GM12801 (cell line): ENCODE results near the gene GPR42.

Source experiments
- TF ChIP-seq, protein P1 (sequence below): IDR thresholded peaks from one replicate; pipeline ENCODE4 v1.5.1; 2011; ENCODE audit warnings: control low read depth; ENCODE audit not compliant: insufficient read length; ENCODE audit errors: extremely low read depth

The GPR42 gene

DNA sequence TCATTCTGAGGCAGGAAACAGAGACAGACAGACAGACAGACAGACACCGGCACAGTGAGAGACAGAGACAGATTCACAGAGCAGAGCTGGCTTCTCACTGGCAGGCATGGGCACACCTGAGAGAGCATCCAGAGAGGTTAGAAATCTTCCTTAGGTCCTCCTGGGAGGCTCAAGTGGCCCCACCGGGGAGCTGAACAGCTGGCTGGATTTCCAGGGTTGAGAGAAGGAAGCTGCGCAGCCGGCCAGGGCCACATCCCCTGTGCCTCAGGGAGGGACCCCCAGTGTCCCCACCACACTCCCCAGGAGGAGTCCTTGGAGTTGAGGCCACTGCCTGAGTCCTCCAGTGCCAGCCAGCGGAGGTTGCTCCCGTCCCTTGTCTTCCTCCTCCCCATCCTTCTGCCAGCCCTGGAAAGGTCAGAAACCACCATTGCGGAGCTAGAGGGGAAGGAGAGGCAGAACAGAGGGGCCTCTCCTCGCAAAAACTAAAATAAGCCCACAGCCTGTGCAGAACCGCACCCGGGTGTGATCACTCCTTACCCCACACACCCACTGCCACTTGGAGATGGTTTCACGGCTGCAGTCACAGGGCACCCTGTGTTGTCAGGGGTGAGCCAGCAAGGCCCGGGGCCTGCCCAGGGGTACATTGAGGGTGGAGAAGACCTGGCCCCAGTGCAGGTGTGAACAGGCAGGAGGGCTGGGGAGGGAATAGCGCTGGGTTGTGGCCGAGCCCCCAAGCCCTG lies 8.4 kb upstream of the GPR42 start:
- TF ChIP-seq, protein P1, sequence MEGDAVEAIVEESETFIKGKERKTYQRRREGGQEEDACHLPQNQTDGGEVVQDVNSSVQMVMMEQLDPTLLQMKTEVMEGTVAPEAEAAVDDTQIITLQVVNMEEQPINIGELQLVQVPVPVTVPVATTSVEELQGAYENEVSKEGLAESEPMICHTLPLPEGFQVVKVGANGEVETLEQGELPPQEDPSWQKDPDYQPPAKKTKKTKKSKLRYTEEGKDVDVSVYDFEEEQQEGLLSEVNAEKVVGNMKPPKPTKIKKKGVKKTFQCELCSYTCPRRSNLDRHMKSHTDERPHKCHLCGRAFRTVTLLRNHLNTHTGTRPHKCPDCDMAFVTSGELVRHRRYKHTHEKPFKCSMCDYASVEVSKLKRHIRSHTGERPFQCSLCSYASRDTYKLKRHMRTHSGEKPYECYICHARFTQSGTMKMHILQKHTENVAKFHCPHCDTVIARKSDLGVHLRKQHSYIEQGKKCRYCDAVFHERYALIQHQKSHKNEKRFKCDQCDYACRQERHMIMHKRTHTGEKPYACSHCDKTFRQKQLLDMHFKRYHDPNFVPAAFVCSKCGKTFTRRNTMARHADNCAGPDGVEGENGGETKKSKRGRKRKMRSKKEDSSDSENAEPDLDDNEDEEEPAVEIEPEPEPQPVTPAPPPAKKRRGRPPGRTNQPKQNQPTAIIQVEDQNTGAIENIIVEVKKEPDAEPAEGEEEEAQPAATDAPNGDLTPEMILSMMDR: no peak

DNA sequence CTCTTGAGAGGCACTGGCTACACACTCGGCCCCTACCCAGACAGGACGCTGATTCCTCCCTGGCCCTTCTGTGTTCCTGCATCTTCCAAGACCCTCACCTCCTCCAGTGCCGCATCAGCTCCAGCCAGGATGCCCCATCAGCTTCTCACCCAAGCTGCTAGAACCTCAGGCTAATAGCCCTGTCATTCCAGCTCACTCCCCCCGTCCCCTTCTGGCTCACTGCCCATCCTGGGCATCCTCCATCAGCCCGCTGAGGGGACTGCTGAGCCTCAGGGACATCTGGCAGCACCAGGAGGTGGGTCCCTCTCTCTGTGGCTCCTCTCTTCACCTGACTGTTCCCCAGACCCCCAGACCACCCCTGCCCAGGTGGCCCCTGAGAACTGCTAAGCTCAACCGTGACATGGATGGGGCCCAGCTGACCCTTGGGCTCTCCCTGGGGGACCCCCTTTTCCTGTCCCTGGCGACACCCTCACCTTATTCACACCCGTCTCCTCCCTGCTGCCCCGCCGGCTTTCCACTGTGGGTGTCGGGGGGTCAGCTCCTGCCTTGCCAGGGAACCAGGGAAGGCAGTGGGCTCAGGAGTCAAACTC lies 7.8 kb upstream of the GPR42 start:
- TF ChIP-seq, protein P1: no peak

DNA sequence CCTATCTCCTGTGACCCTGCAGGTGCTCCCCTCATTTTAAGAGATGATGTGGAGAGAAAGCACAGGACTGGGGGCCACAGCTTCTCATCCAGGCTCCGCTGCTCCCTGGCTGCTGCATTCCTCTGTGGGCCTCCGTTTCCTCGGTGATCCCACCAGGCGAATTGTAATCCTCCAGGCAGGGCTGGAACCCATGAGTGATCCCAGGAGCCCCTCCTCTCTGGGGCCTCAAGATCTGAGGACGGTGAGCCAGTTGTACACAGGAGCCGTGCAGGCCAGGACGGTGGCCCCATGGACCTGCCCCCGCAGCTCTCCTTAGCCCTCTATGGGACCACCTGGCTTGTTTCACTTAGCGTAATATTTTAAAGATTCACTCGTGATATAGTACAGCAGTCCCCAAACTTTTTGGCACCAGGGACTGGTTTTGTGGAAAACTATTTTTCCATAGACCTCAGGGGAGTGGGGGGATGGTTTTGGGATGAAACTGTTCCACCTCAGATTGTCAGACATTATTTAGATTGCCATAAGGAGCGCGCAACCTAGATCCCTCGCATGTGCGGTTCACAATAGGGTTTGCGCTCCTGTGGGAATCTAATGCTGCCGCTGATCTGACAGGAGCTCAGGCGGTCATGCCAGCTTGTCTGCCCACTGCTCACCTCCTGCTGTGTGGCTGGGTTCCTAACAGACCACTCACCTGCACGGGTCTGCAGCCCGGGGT lies 7.0 kb upstream of the GPR42 start:
- TF ChIP-seq, protein P1: no peak

DNA sequence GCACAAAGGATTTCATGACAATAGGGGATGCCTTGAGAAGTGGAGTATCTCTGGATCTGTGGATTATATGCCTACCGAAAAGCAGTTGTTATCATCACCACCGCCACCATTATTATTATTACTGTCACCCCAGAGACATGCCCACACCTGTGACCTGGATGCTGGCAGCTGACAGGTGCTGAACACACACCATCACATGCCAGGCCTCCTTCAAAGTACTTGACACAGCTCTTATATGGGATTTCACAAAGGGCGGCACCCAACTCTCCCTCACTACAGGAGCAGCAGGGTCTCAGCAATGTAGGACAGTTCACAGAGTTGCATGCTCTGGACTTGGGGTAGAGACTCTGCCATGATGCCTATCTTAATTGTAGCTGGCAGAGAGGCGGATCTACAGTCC lies 5.6 kb upstream of the GPR42 start:
- TF ChIP-seq, protein P1: no peak

DNA sequence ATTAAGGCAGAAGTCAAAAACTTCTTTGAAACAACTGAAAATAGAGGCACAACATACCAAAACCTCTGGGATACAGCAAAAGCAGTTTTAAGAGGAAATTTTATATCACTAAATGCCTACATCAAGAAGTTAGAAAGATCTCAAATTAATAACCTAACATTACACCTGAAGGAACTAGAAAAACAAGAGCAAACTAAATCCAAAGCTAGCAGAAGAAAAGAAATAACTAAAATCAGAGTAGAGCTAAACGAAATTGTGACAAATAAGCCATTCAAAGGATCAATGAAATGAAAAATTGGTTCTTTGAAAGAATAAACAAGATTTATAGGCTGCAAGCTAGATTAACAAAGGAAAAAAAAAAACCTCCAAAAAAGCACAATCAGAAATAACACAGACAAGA lies 2.5 kb upstream of the GPR42 start:
- TF ChIP-seq, protein P1: no peak

DNA sequence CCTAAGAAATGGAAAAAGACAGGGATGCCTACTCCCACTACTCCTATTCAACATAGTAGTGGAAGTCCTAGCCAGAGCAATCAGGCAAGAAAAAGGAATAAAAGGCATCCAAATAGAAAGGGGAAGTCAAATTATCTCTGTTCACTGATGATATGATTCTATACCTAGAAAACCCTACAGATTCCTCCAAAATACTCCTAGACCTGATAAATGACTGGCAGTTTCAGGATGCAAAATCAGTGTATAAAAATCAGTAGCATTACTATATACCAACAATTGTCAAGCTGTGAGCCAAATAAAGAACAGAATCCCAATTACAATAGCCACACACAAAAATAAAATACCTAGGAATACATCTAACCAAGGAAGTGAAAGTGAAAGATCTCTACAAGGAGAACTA lies 1.3 kb upstream of the GPR42 start:
- TF ChIP-seq, protein P1: no peak

DNA sequence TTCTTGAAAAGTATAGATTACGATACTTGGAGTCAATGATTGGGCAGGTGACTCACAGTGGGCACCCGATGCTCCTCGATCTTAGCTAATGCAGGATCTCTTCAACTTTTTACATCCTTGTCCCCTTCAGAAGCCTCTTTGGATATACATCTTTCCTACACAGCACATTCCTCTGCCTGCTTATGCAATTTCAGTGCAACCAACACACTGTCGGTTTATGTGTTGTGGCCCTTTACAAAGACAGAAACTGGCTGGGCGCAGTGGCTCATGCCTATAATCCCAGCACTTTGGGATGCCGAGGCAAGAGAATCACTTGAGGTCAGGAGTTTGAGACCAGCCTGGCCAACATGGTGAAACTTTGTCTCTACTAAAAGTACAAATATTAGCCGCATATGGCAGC lies 2.6 kb downstream of the GPR42 start:
- TF ChIP-seq, protein P1: no peak
